K562 (cell line): ENCODE data around the gene HEXIM1. TPM values are rescaled to one million over a fixed set of nuclear protein-coding genes. Genes with fewer than 3 reads are reported as not detected.

Experiments used
- ARID4B ChIP-seq: sonication (generic); formaldehyde crosslinking; IDR thresholded peaks from 2 replicates; pipeline ENCODE4 v1.8.0; 2022; ENCODE audit warnings: mild to moderate bottlenecking, missing genetic modification reagents
- BHLHE40 ChIP-seq: IDR thresholded peaks from 2 replicates; pipeline ENCODE4 v1.6.1; 2011; ENCODE audit warnings: low read length, improper control_type of control experiment
- CC2D1A ChIP-seq: fragments of 450-650 bp; IDR thresholded peaks from 2 replicates; pipeline ENCODE4 v1.6.1; 2017; ENCODE audit warnings: mild to moderate bottlenecking
- CUX1 ChIP-seq: fragments of 200-800 bp; sonication (Bioruptor generic); IDR thresholded peaks from 2 replicates; pipeline ENCODE4 v1.6.1; 2016; ENCODE audit warnings: missing genetic modification characterization, missing compliant biosample characterization
- CXXC5 ChIP-seq: fragments of 250-450 bp; sonication (Bioruptor Pico); IDR thresholded peaks from 2 replicates; pipeline ENCODE4 v1.8.0; 2022; ENCODE audit warnings: inconsistent platforms, mild to moderate bottlenecking, moderate library complexity
- E2F8 ChIP-seq: fragments of 450-650 bp; IDR thresholded peaks from 2 replicates; pipeline ENCODE4 v1.7.1; 2018; ENCODE audit warnings: mild to moderate bottlenecking, low read depth; ENCODE audit not compliant: partially characterized antibody
- HDAC1 ChIP-seq, 2 experiments: fragments of 450-650 bp; IDR thresholded peaks; 2 replicates each; pipeline ENCODE4 v1.6.1; 2016 to 2017; ENCODE audit warnings: inconsistent platforms in 1 of 2, mild to moderate bottlenecking in 1 of 2, moderate library complexity in 1 of 2
- RBM17 ChIP-seq: fragments of 200-400 bp; formaldehyde crosslinking; IDR thresholded peaks from 2 replicates; pipeline ENCODE4 v1.6.1; 2017; ENCODE audit warnings: low read depth, mild to moderate bottlenecking, low read length, borderline replicate concordance
- TEAD4 ChIP-seq, 2 experiments: sonication (generic) in 1 of 2; formaldehyde crosslinking in 1 of 2; IDR thresholded peaks; 2 replicates each; pipeline versions ENCODE4 v1.6.1 to v1.8.0; 2012 to 2022; ENCODE audit warnings: borderline replicate concordance in 1 of 2, inconsistent platforms in 1 of 2, low read length in 1 of 2, mild to moderate bottlenecking in 1 of 2, missing genetic modification reagents in 1 of 2
- TFAP4 ChIP-seq: sonication (generic); formaldehyde crosslinking; IDR thresholded peaks from 2 replicates; pipeline ENCODE4 v1.8.0; 2022; ENCODE audit warnings: missing genetic modification reagents, mild to moderate bottlenecking, moderate library complexity, borderline replicate concordance
- ZNF24 ChIP-seq: fragments of 450-650 bp; IDR thresholded peaks from 2 replicates; pipeline ENCODE4 v1.6.1; 2016
- polyA plus RNA-seq, 8 experiments: library from polyadenylated mRNA; depleted of rRNA in 4 of 8; stranded (reverse) in 5 of 8; unstranded in 3 of 8; fragments of >200 nt; fragmentation: Nextera tagmentation in 2 of 8; fragmentation: Illumina TruSeq in 1 of 8; extraction: Ambion mirVana in 2 of 8; extraction: Trizol in 1 of 8; gene quantifications; 2 replicates each; pipeline versions ENCODE4 v1.2.1 to v1.2.3, GENCODE V29; 2011 to 2014; ENCODE audit warnings: inconsistent platforms in 1 of 8, missing spikeins in 1 of 8
- total RNA-seq, 7 experiments: library from RNA; depleted of rRNA in 6 of 7; stranded (reverse); fragments of >200 nt in 6 of 7; fragmentation: Illumina TruSeq in 2 of 7; extraction: Trizol in 2 of 7; gene quantifications; 2 replicates each; pipeline versions ENCODE4 v1.2.1 to v1.2.3, GENCODE V29; 2011 to 2021; ENCODE audit warnings: low replicate concordance in 1 of 7

HEXIM1 gene
- total and polyA plus RNA-seq, 9 of the 15 experiments (the other 6 are each of a cell fraction or from before 2014, with no cell fraction given) = 1.4 to 28.3 (median 9.1) TPM

GRCh38 chr17:45135192-45135977, 12.9 kb upstream of the HEXIM1 start, which contains the start of gene ACBD4 (continued):
- TF ChIP-seq CUX1 (CRISPR knock-in tag) = peak; percentile 94; the same call in 1 of the 2 replicates
- peak; percentile 53 for TF ChIP-seq E2F8
- peak; percentile 73; the same call in 1 of the 2 replicates for TF ChIP-seq ZNF24
- peak; percentile 77 for TF ChIP-seq TEAD4 (IDR thresholded peaks at IDR 0.05; ENCODE audit: low read length)
- no peak for TF ChIP-seq TEAD4 (CRISPR knock-in tag; IDR thresholded peaks at IDR 0.05; ENCODE audit: borderline replicate concordance)
- peak; percentile 82 for TF ChIP-seq CXXC5 (CRISPR knock-in tag)
- TF ChIP-seq RBM17 = no peak
- TF ChIP-seq HDAC1 (IDR thresholded peaks at IDR 0.05) = peak in 1 of 2 experiments; percentile 56; a peak in 2 of 4 replicates
- TF ChIP-seq ARID4B = peak; percentile 61; the same call in 1 of the 2 replicates
- peak; percentile 96 for TF ChIP-seq CC2D1A
- 0 out of 2 replicates have a peak, but pooled peaks have one; percentile 26 for TF ChIP-seq BHLHE40
- TF ChIP-seq TFAP4 (CRISPR knock-in tag) = peak; percentile 81
